IMR-90 (cell line): ENCODE data around the gene POMT1. TPM values are rescaled to one million over a fixed set of nuclear protein-coding genes. Genes with fewer than 3 reads are reported as not detected.
"Not testable (repeated sequence)": the region's sequence is repeated elsewhere in the genome, so short reads cannot be mapped to it uniquely, and the experiment has no call there.

Source experiments
- ATAC-seq: fragments of 200-7000 bp; cut with Tn5 transposase; 2 replicates; pipeline ENCODE4 v1.9.1; 2020; ENCODE audit warnings: low read depth, mild to moderate bottlenecking, moderate library complexity
- BruUV-seq: library from RNA; stranded (reverse); fragments of 400-500 nt; replicated peaks from 2 replicates; lab custom pipeline; 2021; lab: Mats Ljungman, UMichigan
- CTCF ChIA-PET: fragments of 300-600 bp; formaldehyde crosslinking; extraction: SDS; loops from one replicate; lab custom pipeline; 2021; ENCODE audit warnings: antibody characterized with exemption; lab: Yijun Ruan, JAX
- POLR2A ChIA-PET: fragments of 300-600 bp; sonication (Branson Sonifier 250); formaldehyde crosslinking; loops from one replicate; lab custom pipeline; 2022; ENCODE audit warnings: antibody characterized with exemption; ENCODE audit not compliant: unreplicated experiment; lab: Charles Lee
- DNase-seq: peaks from one replicate; pipeline ENCODE4 v3.0.0; 2013
- H2AFZ ChIP-seq: replicated peaks from 2 replicates; pipeline ENCODE3; 2013; ENCODE audit warnings: low read length, mild to moderate bottlenecking; ENCODE audit not compliant: poor library complexity
- H2AK5ac ChIP-seq: 2 replicates; pipeline ENCODE4 v1.6.1; 2013; ENCODE audit warnings: low read depth, low read length, inconsistent platforms
- H2AK9ac ChIP-seq: replicated peaks from 2 replicates; pipeline ENCODE3; 2013; ENCODE audit warnings: mild to moderate bottlenecking, low read depth, low read length, moderate library complexity; ENCODE audit not compliant: poor library complexity
- H2BK120ac ChIP-seq: 2 replicates; pipeline ENCODE4 v1.6.1; 2013; ENCODE audit warnings: low read depth, low read length, inconsistent platforms
- H2BK15ac ChIP-seq: 3 replicates; pipeline ENCODE4 v1.6.1; 2013; ENCODE audit warnings: low read depth, low read length, inconsistent platforms
- H2BK20ac ChIP-seq: 2 replicates; pipeline ENCODE4 v1.6.1; 2013; ENCODE audit warnings: low read depth, mild to moderate bottlenecking, inconsistent platforms, low read length, moderate library complexity
- H2BK5ac ChIP-seq: 2 replicates; pipeline ENCODE4 v1.6.1; 2013; ENCODE audit warnings: mild to moderate bottlenecking, low read depth, low read length, inconsistent platforms; ENCODE audit not compliant: poor library complexity, severe bottlenecking
- H3K14ac ChIP-seq: replicated peaks from 2 replicates; pipeline ENCODE4 v1.6.1; 2013; ENCODE audit warnings: low read depth, low read length, inconsistent platforms
- H3K18ac ChIP-seq: 2 replicates; pipeline ENCODE4 v1.6.1; 2013; ENCODE audit warnings: low read depth, low read length, control low read depth
- H3K23ac ChIP-seq: 2 replicates; pipeline ENCODE4 v1.6.1; 2013; ENCODE audit warnings: low read depth, low read length, inconsistent platforms
- H3K27ac ChIP-seq: 2 replicates; pipeline ENCODE4 v1.5.1; 2013; ENCODE audit warnings: mild to moderate bottlenecking, control low read depth, low read length; ENCODE audit not compliant: insufficient read depth
- H3K27me3 ChIP-seq: 2 replicates; pipeline ENCODE4 v1.6.1; 2013; ENCODE audit warnings: low read length; ENCODE audit not compliant: control insufficient read depth, insufficient read depth
- H3K36me3 ChIP-seq: 2 replicates; pipeline ENCODE4 v1.6.1; 2013; ENCODE audit warnings: low read length, mixed read lengths; ENCODE audit not compliant: control insufficient read depth, insufficient read depth
- H3K4ac ChIP-seq: 2 replicates; pipeline ENCODE4 v1.6.1; 2013; ENCODE audit warnings: low read depth, low read length, inconsistent platforms
- H3K4me1 ChIP-seq: 2 replicates; pipeline ENCODE4 v1.6.1; 2013; ENCODE audit warnings: low read length, mixed read lengths; ENCODE audit not compliant: control insufficient read depth, insufficient read depth
- H3K4me2 ChIP-seq: 2 replicates; pipeline ENCODE4 v1.6.1; 2013; ENCODE audit warnings: low read depth, mild to moderate bottlenecking, control low read depth, low read length, moderate library complexity
- H3K4me3 ChIP-seq: 2 replicates; pipeline ENCODE4 v1.5.1; 2013; ENCODE audit warnings: low read depth, mild to moderate bottlenecking, control low read depth, low read length, moderate library complexity; ENCODE audit not compliant: insufficient read depth
- H3K56ac ChIP-seq: 2 replicates; pipeline ENCODE4 v1.6.1; 2013; ENCODE audit warnings: low read length, inconsistent platforms; ENCODE audit not compliant: insufficient read depth; ENCODE audit errors: extremely low read depth
- H3K79me1 ChIP-seq, 2 experiments: 2 replicates each; pipeline ENCODE4 v1.6.1; 2013; ENCODE audit warnings: low read length in 2 of 2, inconsistent platforms in 1 of 2, low read depth in 1 of 2
- H3K9ac ChIP-seq: 2 replicates; pipeline ENCODE4 v1.6.1; 2013; ENCODE audit warnings: low read depth, low read length, control low read depth
- H3K9me1 ChIP-seq: 2 replicates; pipeline ENCODE4 v1.6.1; 2013; ENCODE audit warnings: low read length, inconsistent platforms; ENCODE audit not compliant: insufficient read depth
- H3K9me3 ChIP-seq: 2 replicates; pipeline ENCODE4 v1.6.1; 2013; ENCODE audit warnings: low read length; ENCODE audit not compliant: control insufficient read depth, insufficient read depth
- H4K20me1 ChIP-seq: 2 replicates; pipeline ENCODE4 v1.6.1; 2013; ENCODE audit warnings: low read length, inconsistent platforms; ENCODE audit not compliant: insufficient read depth
- H4K5ac ChIP-seq: 2 replicates; pipeline ENCODE4 v1.6.1; 2013; ENCODE audit warnings: mild to moderate bottlenecking, low read depth, low read length, control low read depth
- H4K8ac ChIP-seq, 2 experiments: 2 replicates each; pipeline ENCODE4 v1.6.1; 2013; ENCODE audit warnings: low read depth in 2 of 2, low read length in 2 of 2, control low read depth in 1 of 2, inconsistent platforms in 1 of 2
- H4K91ac ChIP-seq: 2 replicates; pipeline ENCODE4 v1.6.1; 2013; ENCODE audit warnings: low read depth, low read length, inconsistent platforms; ENCODE audit not compliant: insufficient read depth
- WGBS, 2 experiments: methylation state at CpG; one replicate each; pipeline versions ENCODE4 v1.1.5 to v1.1.7; 2013; ENCODE audit warnings: missing lambda C conversion rate in 2 of 2; ENCODE audit not compliant: insufficient read length in 1 of 2; ENCODE audit errors: extremely low coverage in 2 of 2; 5-methylcytosine and 5-hydroxymethylcytosine counted together
- dilution Hi-C: fragments of 300-500 bp; cut with HindIII; formaldehyde crosslinking; loops from one replicate; pipeline ENCODE4 v1.14.3; 2018; ENCODE audit warnings: low sequenced_read_pairs; ENCODE audit not compliant: unreplicated experiment
- in situ Hi-C: fragments of 300-500 bp; cut with MboI; formaldehyde crosslinking; loops from 3 replicates; pipeline ENCODE4 v1.14.3; 2019; ENCODE audit warnings: low sequenced_read_pairs, inconsistent platforms, mixed read lengths
- intact Hi-C: fragments of 100-400 bp; cut with micrococcal nuclease; formaldehyde crosslinking; loops from 2 replicates; pipeline ENCODE4 v1.10.0; 2022
- polyA plus RNA-seq, 3 experiments: library from polyadenylated mRNA; depleted of rRNA; stranded (reverse); fragments of >200 nt; gene quantifications; 2 replicates each; pipeline ENCODE4 v1.2.3, GENCODE V29; 2012; ENCODE audit warnings: low replicate concordance in 1 of 3
- total RNA-seq: library from RNA; depleted of rRNA; stranded (reverse); fragments of >200 nt; gene quantifications from 2 replicates; pipeline ENCODE4 v1.2.3, GENCODE V29; 2012

The POMT1 gene
- total and polyA plus RNA-seq, 2 of the 4 experiments (the other 2 are of a cell fraction): 24.2 to 36.5 TPM

DNA sequence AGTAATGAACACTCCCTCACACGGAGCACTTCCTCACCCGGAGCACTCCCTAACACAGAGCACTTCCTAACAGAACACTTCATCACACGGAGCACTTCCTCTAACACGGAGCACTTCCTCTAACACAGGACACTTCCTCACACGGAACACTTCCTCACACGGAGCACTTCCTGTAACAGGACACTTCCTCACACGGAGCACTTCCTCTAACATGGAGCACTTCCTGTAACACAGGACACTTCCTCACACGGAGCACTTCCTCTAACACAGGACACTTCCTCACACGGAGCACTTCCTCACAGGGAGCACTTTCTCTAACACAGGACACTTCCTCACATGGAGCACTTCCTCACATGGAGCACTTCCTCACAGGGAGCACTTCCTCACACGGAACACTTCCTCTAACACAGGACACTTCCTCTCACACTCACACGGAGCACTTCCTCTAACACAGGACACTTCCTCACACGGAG lies 12.9 kb downstream of the POMT1 start:
- dilution Hi-C loops, POLR2A ChIA-PET, H3K14ac ChIP-seq, H3K27ac ChIP-seq, H2AK5ac ChIP-seq, H2BK20ac ChIP-seq, H3K23ac ChIP-seq, DNase-seq, intact Hi-C loops, ATAC-seq, H3K9ac ChIP-seq, H3K18ac ChIP-seq, in situ Hi-C loops, H3K9me3 ChIP-seq, H3K4me2 ChIP-seq, H4K8ac ChIP-seq, BruUV-seq, H2BK120ac ChIP-seq, H2AK9ac ChIP-seq, H4K5ac ChIP-seq, H3K79me1 ChIP-seq, CTCF ChIA-PET, H4K91ac ChIP-seq, H3K4me1 ChIP-seq, H3K56ac ChIP-seq, H2BK15ac ChIP-seq, H3K4me3 ChIP-seq, H3K4ac ChIP-seq, H3K9me1 ChIP-seq, H3K27me3 ChIP-seq, H4K20me1 ChIP-seq, H2BK5ac ChIP-seq: not testable (repeated sequence)
- Histone ChIP-seq H2AFZ (peak overlapping the region; percentile 56), H3K36me3 (peaks cover 83% of the 10 kb centered on the region)
- WGBS, 2 experiments: 100% methylated on average over 8 of the region's 12 CpGs; no CpG with 5 or more reads in 1 of the 2 experiments
